COR-L47 (cell line): ENCODE measurements around the gene DNASE1L1.
A peak's percentile ranks its signal among the peaks of the same experiment; 100 is the strongest.

Experiments used
- DNase-seq: peaks from one replicate; lab custom pipeline; 2025; lab: John Stamatoyannopoulos, UW

The DNASE1L1 gene

DNA sequence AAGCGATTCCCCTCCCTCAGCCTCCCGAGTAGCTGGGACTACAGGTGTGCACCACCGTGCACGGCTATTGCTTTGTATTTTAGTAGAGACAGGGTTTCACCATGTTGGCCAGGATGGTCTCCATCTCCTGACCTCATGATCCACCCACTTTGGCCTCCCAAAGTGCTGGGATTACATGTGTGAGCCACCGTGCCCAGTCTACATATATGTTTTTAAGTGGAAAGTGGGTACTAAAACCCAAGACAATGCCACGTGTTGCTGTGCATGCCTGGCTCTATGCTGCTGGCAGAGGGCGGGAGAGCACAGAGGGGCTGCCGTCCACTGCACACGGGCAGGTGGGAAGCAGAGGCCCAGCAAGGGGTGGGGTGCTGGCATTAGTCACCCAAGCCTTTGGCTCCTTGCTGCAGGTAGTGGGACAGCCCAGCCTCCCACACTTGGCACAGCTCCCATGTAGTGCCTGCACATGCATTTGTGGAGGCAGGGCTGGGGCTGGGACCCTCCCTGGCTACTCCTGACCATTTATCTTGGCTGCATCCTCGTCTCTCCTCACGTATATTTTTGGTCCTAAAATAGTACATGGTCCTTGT lies 26.5 kb downstream of the DNASE1L1 start:
- no peak for DNase-seq

DNA sequence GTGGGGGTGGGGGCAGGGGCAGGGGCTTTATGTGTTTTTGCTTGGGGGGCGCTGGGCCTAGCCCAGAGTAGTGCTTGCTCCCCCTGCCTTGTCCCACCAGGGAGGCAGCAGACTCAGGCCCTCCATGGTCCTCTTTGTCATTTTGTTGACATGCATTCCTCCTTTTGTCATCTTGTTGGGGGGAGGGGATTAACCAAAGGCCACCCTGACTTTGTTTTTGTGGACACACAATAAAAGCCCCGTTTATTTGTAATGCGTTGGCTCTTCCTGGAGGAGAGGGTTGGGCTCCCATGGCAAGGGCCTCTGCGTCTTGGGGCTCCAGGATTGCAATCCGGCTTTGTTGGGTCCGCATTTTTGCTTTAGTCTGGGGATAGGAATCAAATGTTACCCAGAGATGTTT lies 27.8 kb downstream of the DNASE1L1 start:
- DNase-seq: no peak

DNA sequence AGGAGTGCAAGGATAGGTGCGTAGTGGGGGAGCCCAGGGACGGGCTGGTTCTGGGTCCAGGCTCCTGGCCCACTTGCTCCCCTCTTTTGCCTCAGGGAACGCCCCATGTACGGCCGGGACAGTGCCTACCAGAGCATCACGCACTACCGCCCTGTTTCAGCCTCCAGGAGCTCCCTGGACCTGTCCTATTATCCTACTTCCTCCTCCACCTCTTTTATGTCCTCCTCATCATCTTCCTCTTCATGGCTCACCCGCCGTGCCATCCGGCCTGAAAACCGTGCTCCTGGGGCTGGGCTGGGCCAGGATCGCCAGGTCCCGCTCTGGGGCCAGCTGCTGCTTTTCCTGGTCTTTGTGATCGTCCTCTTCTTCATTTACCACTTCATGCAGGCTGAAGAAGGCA lies 28.3 kb downstream of the DNASE1L1 start:
- DNase-seq: no peak

DNA sequence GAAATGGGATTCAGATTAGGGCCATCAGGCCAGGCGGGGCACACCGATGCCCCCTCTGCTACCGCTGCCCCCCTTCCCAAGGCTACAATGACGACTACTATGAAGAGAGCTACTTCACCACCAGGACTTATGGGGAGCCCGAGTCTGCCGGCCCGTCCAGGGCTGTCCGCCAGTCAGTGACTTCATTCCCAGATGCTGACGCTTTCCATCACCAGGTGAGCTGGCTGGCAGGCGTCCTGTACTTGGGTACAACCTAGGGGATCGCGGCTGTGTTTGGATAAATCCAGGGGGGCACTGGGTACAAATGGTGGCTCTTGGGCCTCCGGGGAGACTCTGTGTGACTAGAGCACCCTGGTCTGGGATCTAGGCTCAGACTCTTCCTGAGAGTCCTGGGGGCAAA lies 28.9 kb downstream of the DNASE1L1 start:
- no peak for DNase-seq

DNA sequence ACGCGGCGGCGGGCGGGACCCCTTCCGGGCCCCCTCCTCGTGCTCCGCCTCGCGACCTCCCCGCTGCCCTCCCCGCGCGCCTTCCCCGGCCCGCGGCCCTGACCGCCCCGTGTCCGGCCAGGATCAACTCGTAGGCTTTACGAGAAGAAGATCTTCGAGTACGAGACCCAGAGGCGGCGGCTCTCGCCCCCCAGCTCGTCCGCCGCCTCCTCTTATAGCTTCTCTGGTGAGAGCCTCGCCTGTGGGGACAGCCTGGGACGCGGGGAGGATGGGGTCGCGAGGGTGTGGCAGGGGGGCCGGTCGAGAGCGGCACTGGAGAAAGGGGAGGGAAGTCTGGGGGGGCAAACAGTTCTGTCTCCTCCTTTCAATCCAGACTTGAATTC lies 29.5 kb downstream of the DNASE1L1 start:
- no peak for DNase-seq

DNA sequence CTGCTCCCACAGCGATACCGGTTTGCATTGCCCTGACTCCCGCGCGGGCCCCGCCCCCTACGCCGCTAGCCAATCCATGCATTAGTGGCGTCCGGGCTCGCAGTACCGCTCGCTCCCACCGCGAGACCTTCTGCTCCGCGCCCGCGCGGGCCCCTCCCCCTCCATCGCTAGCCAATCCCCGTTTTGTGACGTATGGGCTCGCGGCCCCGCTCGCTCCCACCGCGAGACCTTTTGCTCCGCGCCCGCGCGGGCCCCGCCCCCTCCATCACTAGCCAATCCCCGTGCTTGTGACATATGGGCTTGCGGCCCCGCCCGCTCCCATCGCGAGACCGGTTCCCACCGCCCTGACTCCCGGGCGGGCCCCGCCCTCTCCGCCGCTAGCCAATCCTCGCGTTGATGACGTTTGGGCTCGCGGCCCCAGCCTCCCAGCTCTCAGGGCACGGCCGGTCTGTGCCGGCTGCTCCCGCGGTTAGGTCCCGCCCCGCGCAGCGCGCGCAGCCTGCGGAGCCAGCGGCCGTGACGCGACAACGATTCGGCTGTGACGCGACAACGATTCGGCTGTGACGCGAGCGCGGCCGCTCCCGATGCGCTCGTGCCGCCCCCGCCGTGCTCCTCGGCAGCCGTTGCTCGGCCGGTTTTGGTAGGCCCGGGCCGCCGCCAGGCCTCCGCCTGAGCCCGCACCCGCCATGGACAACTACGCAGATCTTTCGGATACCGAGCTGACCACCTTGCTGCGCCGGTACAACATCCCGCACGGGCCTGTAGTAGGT lies 30.1 kb downstream of the DNASE1L1 start, which contains the start of gene EMD:
TSS of gene EMD (plus strand) at position 497 of the 770 bp plus-strand sequence. CDS start at position 687, 190 bp downstream.
- DNase-seq: peak; percentile 99

DNA sequence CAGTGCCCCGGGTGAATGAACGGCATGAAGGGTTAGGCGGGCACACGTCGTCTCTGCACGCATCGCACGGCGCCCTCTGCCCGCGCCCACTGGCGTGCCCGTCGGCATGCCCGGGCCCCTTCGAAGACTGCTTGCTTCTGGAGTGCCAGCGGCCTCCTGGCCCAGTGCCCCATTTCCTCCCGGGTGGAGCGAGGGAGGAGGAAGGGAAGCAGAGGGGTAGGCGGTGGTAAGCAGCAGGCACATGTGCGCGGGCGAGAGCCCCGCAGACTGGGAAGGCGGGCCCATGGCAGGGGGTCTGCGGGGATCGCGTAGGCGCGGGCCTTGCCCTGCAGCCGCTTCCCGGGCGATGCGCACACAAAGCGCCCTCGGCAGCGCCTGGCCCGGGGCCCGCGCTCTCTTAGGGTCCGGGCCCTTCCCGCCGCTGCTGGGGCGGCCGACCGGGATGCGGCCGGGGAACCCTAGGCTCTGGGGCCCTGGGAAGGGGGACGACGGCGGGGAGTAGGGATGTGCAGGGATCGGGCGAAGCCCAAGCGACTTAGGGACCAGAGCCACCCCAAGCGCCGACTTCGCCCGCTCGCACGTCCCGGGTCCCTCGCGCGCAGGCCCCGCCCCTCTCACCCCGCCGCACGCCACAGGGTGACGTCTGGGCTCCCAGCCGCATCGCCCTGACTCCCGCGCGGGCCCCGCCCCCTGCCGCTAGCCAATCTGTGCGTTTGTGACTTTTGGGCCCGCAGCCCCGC lies 30.8 kb downstream of the DNASE1L1 start:
- peak; percentile 29 for DNase-seq

DNA sequence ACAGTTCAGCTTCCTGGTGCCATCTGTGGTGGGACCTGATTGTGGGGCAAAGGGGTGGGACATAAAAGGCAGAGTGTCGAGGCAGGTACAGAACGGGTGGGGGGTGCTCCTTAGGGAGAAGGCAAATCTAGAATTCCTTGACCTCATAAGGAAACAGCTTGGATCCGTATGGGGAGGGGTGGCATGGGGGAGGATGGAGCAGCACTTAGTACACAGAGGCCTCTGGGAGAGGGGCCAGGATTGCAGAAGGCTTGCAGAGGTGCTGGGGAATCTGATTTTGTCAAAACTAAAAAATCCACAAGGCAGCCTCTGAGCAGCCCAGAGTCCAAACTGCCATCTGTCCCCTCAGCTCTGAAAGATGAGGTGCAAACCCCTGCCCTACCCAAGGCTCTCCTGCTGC lies 32.3 kb downstream of the DNASE1L1 start:
- DNase-seq: no peak

DNA sequence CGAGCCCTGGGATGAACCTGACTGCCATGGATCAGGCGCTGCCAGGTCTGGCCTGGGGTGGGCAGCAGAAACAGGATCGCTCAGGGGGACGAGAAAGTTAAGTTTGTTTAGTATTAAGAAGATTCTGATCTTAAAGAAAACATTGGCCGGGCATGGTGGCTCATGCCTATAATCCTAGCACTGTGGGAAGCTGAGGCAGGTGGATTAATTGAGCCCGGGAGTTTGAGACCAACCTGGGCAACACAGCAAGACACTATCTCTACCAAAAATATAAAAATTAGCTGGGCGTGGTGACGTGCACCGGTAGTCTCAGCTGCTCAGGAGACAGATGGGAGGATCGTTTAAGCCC lies 33.9 kb downstream of the DNASE1L1 start:
- DNase-seq: no peak

DNA sequence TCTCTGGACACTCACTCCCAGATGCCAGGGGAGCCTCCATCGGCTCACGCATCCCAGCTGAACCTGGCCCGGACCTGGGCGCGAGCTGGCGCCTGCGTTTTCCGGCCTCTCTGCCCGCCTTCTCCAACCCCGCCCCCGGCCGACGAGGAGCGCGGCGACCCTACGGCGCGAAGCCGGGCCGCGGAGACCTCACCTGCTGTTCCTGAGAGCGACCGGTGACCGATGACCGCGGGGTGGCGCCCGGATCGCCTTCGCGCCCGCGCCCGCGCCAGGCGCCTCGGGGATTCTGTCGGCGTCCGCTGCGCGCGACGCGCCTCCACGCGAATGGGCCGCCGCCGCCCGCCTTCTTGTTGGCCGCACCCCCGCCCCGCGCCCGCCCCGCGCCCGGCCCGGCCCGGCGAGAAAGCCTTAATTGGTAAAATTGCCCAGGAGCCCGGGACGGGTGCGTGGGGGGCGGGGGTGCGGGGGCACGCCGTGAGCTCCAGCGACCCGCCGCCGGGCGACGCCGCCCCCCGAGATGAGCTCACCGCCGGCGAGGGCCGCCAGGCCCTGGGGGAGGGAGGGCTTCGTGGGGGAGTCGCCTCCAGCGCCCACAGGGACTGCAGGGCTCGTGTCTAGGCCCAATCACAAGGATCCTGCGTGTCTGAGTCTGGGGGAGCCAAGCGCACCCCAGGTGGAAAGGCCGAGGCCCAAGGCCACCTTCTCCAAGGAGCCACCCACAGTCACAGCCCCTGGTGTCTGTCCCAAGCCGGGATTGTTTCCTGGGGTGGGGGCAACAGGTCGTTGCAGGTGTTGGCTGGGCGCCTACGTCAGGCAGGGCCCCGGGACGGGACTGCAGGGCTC lies 34.5 kb downstream of the DNASE1L1 start, which contains the start of gene FLNA:
TSS of gene FLNA (minus strand) at position 322 of the 843 bp plus-strand sequence. CDS start 3,389 bp downstream, outside the sequence.
- DNase-seq: no peak

DNA sequence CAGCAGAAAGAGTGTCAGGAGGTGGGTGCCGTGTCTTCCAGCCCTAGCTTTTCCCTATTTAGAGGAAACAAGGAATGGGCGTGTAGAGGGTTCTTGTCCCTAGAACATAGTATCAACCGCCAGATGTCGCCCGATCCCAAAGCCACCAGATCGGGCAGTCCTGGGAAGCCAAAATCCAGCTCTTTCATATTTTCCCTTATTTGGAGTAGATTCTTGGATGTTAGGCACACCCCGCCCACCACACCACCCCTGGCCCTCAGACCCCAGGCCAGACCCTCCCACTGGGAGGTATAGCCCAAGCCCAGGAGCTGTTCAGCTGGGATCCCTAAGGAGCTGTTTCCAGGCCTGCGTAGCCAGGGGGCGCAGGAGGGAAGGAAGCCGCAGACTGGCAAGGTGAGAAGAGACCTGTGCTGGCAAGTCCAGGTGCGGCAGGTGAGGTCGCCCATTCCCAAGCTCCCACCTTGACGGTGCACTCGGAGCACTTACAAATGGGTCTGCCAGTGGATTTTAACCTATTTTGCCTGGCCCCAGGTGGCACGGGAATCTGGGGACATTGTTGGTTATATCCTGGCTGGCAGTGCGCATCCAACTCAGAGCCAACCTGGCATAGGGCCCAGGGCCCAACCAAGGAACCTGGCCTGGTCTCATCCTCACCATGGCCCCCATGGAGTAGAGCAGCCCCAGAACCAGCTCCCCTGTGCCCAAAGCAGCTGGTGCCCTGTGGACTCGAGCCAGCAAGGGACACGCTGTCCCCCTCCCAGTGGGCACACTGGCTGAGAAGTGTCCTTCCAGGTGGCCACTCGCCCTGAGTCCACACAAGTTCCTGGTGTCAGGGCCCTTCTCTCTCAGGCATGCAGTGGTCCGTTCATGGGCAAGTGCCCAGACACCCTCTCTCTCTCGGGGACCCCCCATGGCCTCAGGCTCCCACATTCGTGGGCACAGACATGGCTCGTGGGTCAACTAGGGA lies 35.4 kb downstream of the DNASE1L1 start:
- DNase-seq: peak; percentile 42

DNA sequence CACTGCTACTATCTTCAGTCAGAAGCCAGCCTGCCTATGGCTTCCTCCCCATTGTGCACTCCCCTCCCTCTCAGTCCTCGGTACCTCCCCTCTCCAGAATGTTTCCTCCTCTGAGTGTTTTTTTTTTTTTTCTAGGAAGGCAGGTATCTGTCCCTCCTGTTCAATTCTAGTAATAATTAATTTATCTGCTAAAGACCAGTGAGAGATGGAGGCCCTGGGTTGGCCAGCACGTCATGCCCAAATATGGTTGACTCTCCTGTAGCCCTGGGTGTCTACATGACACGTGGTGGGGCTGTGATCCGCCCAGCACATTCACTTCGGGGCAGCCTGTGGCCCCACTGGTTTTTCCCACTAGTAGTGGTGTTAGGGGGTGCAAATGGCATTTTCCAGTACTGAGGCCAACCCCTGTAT lies 36.4 kb downstream of the DNASE1L1 start:
- no peak for DNase-seq

DNA sequence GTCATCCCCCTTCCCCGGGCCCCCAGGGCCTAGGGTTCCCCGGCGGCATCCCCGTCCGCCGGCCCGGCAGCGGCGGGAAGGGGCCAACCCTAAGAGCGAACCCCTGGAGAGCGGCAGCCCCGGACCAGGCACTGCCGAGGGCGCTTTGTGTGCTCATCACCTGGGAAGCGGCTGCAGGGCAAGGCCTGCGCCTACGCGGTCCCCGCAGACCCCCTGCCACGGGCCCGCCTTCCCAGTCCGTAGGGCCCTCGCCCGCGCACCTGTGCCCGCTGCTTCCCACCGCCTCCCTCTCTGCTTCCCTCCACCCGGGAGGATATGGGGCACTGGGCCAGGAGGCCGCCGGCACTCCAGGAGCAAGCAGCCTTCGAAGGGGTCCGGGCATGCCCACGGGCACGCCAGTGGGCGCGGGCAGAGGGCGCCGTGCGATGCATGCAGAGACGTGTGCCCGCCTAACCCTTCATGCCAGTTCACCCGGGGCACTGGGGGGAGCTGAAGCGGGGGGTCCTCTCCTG lies 37.2 kb downstream of the DNASE1L1 start:
- DNase-seq: no peak

DNA sequence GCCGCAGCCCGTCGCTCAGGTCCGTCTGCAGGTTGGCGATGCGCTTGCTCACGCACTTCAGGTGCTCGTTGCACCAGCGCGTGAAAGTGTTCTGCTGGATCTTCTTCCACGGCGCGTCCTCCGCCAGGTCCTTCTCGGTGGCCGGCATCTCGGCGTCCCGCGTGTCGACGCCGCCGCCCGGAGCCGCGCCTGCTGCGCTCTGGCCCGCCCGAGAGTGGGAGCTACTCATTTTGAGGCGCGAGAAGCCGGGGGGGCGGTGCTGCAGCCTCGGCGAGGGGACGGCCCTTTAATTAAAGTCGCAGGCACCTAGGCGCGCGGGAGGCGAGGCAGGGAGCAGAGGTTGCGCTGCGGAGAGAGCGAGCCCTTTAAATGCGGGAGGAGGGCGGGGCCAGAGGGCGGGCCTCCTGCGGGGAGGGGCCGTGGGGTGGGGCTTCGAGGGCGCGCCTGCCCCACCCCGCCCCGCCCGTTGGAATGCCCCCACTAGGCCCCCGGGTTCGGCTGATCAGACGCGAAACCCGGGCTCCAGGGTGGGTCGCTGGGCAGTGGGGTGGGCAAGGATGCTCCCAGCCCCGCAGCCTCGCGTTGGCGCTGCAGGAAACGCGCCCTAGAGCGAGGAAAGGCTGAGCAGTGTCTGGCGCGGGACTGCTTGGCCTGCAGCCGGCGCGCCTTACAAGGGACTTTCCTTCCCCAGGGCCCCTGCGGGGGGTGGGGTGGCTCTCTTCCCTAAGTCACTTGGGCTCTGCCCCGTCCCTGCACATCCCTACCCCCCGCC lies 37.9 kb downstream of the DNASE1L1 start:
- DNase-seq: peak; percentile 71

DNA sequence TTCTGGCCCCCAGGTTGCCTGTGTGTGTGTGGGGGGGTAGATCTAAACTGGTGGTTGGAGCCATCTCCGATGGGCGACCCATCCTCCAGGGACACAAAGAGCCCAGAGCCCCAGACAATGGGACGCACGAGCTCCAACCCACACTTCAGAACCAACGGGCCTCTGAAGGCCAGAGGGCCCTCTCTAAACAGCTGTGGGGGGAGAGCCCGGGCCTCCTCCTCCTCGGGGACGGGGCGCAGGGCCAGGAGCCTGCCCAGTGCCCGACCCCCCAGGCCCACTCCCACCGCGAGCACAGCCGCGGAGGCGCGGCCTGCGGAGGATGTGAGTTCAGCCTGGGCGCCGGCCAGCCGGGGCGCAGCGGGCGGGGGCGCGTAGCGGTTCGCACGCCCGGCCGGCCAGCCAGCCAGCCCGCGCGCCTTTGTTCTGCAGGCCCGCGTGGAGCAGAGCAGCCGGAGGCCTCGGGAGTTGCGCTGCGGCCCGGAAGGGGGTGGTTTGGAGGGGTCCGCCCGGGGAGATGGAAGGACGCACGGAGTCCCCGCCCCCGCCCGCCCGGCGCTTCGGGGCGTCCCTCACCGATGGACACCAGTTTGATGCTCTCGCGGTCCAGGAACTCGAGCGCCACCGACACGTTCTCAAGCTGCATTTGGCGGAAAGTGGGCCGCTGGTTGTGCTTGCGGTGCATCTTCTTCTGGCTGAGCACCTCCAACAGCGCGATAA lies 38.6 kb downstream of the DNASE1L1 start:
- DNase-seq: no peak

DNA sequence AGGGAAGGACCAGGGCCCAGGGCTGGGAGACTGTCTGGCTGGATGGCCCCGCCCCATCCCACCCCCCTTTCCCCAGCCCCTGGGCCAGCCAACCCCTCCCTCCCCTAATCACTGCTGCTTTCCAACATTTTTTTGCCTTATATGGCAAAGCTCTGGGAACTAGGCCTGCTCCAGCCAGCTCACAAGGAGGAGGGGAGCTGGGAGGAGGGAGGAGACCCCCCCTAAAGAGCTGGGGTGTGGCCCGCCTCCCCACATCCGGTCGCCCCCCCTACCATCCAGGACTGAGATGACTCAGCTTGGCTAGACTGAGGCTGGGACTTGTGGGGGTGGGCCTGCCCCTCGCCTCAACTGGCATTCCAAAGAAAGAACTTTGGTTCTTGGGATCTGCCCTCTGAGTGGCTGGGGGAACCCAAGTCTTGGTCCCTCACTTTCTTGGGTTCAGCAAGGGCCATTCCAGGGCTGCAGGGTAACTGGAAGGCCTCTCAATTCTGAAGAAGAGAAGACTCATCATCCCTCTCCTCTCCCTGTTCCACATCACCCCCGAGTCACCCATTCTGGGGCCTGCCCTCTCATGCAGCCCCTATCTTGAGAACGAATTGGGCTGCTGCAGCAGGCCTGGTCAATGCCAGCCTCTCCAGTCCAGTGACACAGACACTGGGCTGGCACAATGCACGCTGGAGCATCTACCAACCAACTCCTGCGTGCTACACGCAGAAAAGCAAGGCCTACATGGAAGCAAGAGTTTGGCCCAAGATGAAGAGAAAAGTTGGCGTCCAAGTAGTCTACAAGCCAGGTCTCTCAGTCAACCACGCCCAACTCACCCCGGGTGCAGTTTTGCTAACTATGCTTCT lies 39.4 kb downstream of the DNASE1L1 start:
- peak; percentile 62 for DNase-seq

DNA sequence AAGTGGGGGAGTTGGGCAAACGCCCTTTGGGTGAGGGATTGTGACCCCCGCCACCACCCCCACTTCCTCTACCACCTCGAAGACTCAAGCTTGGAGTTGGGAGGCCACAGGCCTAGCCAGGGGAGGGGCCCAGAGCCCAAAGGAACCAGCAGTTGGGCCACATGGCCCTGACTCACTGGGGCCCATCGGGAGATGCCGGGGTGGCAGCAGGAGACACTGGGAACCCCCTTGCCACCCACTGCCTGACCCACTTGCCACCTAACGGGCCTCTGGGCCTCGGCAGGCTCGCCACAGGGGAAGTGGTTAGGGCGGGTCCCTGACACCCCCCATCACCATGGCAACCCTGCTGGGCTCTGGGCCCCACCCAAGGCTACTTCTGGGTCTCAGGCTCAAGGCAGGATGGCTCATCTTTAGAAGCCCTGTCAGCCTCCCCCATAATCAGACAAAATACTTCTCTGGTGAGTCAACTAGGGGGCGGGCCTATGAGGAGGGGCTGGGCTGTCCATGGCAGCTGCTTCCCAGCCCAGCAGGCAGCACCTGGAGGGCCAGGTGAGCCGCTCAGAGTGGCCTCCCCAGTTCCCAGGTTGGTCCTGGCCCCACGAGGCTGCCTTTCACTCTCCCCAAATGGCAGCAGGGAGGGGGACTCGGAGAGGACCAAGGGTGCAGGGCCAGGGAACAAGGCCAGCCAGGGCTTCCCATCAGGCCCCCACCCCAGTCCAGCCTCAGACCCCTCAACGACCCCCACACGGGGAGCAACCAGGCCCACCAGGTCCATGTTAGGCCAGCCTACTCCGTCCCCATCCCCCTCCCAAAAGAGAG lies 40.2 kb downstream of the DNASE1L1 start:
- DNase-seq: peak; percentile 34
